Stimulated activated CD8-positive, alpha-beta memory T cell treated with anti-CD3 and anti-CD28 coated beads, Interleukin-15, amount 100 ng/mL, for 24 hours (primary cell): Measurements from ENCODE around the gene PRPSAP2.
"Not testable (repeated sequence)": the region's sequence is repeated elsewhere in the genome, so short reads cannot be mapped to it uniquely, and the experiment has no call there.

Experiments used
- DNase-seq: peaks from one replicate; pipeline ENCODE4 v3.0.0-alpha.2; 2020; ENCODE audit warnings: low read depth

The PRPSAP2 gene

GRCh38 chr17:18889658-18890057 is 31.7 kb downstream of the PRPSAP2 start:
- DNase-seq: no peak

- DNase-seq: no peak
Measured at GRCh38 chr17:18891541-18891940, 33.6 kb downstream of the PRPSAP2 start.

- no peak for DNase-seq
Measured at GRCh38 chr17:18896146-18896545, 38.2 kb downstream of the PRPSAP2 start.

GRCh38 chr17:18896947-18897346 is 39.0 kb downstream of the PRPSAP2 start:
- no peak for DNase-seq

- DNase-seq: no peak
Measured at GRCh38 chr17:18904482-18904881, 46.6 kb downstream of the PRPSAP2 start.

GRCh38 chr17:18905226-18905625 is 47.3 kb downstream of the PRPSAP2 start:
- DNase-seq: no peak

GRCh38 chr17:18910326-18910725 is 52.4 kb downstream of the PRPSAP2 start:
- no peak for DNase-seq

GRCh38 chr17:18910881-18911280 is 53.0 kb downstream of the PRPSAP2 start:
- no peak for DNase-seq

- no peak for DNase-seq
Measured at GRCh38 chr17:18916816-18917500, 59.0 kb downstream of the PRPSAP2 start.

GRCh38 chr17:18917506-18918032 is 59.6 kb downstream of the PRPSAP2 start:
- DNase-seq: no peak

- DNase-seq: no peak
Measured at GRCh38 chr17:18919963-18920362, 62.0 kb downstream of the PRPSAP2 start.

- no peak for DNase-seq
Measured at GRCh38 chr17:18920911-18921441, 63.0 kb downstream of the PRPSAP2 start.

GRCh38 chr17:18921485-18921884 is 63.6 kb downstream of the PRPSAP2 start:
- no peak for DNase-seq

- no peak for DNase-seq
Measured at GRCh38 chr17:18921912-18922451, 64.1 kb downstream of the PRPSAP2 start.

GRCh38 chr17:18922596-18922995 is 64.7 kb downstream of the PRPSAP2 start:
- not testable (repeated sequence) for DNase-seq

- no peak for DNase-seq
Measured at GRCh38 chr17:18925187-18925586, 67.3 kb downstream of the PRPSAP2 start.

GRCh38 chr17:18928628-18929125 is 70.7 kb downstream of the PRPSAP2 start:
- no peak for DNase-seq

- no peak for DNase-seq
Measured at GRCh38 chr17:18932360-18933055, 74.6 kb downstream of the PRPSAP2 start.

GRCh38 chr17:18933102-18934058 is 75.4 kb downstream of the PRPSAP2 start:
- DNase-seq: no peak

GRCh38 chr17:18937981-18938691 is 80.2 kb downstream of the PRPSAP2 start:
- no peak for DNase-seq

- no peak for DNase-seq
Measured at GRCh38 chr17:18938692-18939023, 80.7 kb downstream of the PRPSAP2 start.
